Stimulated activated effector memory CD8-positive, alpha-beta T cell treated with anti-CD3 and anti-CD28 coated beads, Interleukin-12 subunit alpha, Interleukin-12 subunit beta, amount 100 ng/mL, for 72 hours (primary cell): ENCODE data around the gene HPD.

Experiments
- ATAC-seq: fragments of 150-1000 bp; cut with Tn5 transposase; 2 replicates; pipeline ENCODE4 v1.10.0; 2021
- DNase-seq, 2 donors: peaks; one replicate each; pipeline ENCODE4 v3.0.0; 2021 to 2022; ENCODE audit warnings: low spot score in 2 of 2
- H3K27ac Mint-ChIP-seq: one replicate; pipeline ENCODE4 v1.8.0; 2022; ENCODE audit warnings: mild to moderate bottlenecking, mixed read lengths
- H3K36me3 Mint-ChIP-seq: one replicate; pipeline ENCODE4 v1.8.0; 2022; ENCODE audit warnings: mild to moderate bottlenecking, mixed read lengths
- H3K4me1 Mint-ChIP-seq: one replicate; pipeline ENCODE4 v1.8.0; 2022; ENCODE audit warnings: mixed read lengths
- H3K4me3 Mint-ChIP-seq: one replicate; pipeline ENCODE4 v1.8.0; 2022; ENCODE audit warnings: mild to moderate bottlenecking, mixed read lengths
- H3K9me3 Mint-ChIP-seq: one replicate; pipeline ENCODE4 v1.8.0; 2022; ENCODE audit warnings: mixed read lengths

Gene HPD

DNA sequence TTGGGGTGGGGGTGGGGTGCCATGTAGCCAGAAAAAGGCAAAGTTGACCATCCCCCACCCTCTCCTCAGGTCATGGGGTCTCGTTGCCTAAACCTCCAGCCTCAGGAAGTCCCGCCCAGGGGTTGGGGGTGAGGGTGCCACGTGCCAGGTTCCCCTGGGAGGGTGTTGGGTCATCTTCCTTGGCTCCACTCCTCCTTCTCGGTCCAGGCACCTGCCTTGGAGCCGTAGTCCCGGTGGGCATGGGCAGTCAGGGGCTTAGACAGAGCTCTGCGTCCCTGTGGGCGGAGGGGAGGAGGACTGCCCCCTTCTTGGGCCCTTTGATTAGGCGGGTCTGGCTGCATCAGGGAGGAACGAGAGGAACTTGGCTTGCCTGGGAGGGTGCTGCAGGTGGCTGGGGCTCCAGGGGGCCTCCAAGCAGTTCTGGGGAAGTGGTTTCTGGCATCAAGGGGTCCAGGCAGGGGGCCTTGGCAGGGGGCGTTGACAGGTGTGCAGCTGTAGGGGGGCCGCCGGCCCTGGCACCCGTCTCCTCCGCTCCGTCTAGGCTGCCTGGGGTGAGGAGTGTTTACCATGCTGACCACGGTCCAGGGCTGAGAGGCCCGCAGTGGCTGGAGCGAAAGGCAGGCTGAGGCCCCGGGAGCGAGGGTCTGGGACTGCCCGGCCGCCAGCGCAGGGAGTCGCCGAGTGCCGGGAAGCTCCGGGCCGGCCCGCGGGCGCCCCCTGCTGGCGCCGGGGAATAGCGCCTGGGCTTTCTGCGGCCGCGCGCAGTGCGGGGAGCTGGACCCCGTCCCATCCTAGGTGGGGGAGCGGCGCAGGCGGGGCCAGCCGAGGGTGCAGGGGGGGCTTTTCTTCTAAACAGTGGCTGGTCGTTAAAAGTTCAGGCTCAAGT is 47.0 kb downstream of the HPD start:
- peak; percentile 83 to 89 for DNase-seq
- no peaks in the 10 kb centered on the region for H3K9me3 Mint-ChIP-seq
- H3K36me3 Mint-ChIP-seq = peaks cover 97% of the 10 kb centered on the region
- ATAC-seq = peak; percentile 89
- H3K4me3 Mint-ChIP-seq = peak overlapping the region; percentile 76
- H3K27ac Mint-ChIP-seq = peak overlapping the region; percentile 68
- H3K4me1 Mint-ChIP-seq = peaks cover 46% of the 10 kb centered on the region

DNA sequence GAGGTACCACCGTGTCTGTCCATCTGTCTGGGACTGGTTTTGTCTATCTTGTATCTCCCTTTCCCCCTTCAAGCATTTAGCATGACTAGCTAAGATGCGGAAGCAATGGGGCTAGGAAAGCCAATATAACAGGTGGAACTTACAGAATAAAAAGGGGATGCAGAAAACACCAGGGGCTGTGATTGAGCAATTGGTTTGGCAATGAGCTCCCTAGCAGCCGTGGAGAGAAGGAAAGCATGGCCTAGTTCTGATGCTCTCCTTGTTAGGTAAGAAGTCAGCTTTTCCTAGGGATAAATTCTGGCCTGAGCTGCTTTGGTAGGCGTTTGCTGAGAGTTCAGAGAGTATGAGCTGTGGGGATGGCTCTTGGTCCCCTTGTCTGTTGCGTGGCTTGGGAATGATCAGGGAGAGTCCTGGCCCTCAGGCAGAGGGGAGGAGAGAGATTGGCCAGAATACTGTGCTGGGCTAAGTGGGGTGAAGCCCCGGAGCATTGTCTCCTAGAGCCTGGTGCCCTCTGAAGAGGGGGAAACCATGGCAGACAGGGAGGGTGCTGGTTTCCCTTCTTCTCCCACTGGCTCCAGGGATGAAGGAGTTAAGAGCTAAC is 47.7 kb downstream of the HPD start:
- Mint-ChIP-seq H3K4me3 (peak overlapping the region; percentile 76), H3K4me1 (peaks cover 54% of the 10 kb centered on the region), H3K27ac (peak overlapping the region; percentile 68), H3K36me3 (peaks cover 97% of the 10 kb centered on the region), H3K9me3 (no peaks in the 10 kb centered on the region)
- DNase-seq = no peak
- no peak for ATAC-seq

DNA sequence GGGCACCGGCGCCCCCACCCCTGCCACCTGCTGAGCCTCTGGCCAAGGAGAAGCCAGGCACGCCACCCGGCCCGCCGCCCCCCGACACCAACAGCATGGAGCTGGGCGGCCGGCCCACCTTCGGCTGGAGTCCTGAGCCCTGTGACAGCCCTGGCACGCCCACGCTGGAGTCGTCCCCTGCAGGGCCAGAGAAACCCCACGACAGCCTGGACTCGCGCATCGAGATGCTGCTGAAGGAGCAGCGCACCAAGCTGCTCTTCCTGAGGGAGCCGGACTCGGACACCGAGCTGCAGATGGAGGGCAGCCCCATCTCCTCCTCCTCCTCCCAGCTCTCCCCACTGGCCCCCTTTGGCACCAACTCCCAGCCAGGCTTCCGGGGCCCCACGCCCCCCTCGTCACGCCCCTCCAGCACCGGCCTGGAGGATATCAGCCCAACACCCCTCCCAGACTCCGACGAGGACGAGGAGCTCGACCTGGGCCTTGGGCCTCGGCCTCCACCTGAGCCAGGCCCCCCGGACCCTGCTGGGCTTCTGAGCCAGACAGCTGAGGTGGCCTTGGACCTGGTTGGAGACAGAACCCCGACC is 48.3 kb downstream of the HPD start:
- H3K4me1 Mint-ChIP-seq = peaks cover 54% of the 10 kb centered on the region
- H3K36me3 Mint-ChIP-seq = peaks cover 95% of the 10 kb centered on the region
- no peak for DNase-seq
- no peaks in the 10 kb centered on the region for H3K9me3 Mint-ChIP-seq
- H3K4me3 Mint-ChIP-seq = peak overlapping the region; percentile 76
- no peak for ATAC-seq
- peak overlapping the region; percentile 68 for H3K27ac Mint-ChIP-seq

DNA sequence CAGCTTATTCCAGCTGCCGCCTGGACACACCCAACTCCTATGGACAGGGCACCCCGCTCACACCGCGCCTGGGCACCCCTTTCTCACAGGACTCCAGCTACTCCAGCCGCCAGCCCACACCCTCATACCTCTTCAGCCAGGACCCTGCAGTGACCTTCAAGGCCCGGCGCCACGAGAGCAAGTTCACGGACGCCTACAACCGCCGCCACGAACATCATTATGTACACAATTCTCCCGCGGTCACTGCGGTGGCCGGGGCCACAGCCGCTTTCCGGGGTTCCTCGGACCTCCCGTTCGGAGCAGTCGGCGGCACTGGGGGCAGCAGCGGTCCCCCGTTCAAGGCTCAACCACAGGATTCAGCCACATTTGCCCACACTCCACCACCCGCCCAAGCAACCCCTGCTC is 48.9 kb downstream of the HPD start:
- ATAC-seq = no peak
- no peak for DNase-seq
- H3K9me3 Mint-ChIP-seq = no peaks in the 10 kb centered on the region
- H3K36me3 Mint-ChIP-seq = peaks cover 89% of the 10 kb centered on the region
- H3K4me3 Mint-ChIP-seq = no peak overlapping the region
- H3K27ac Mint-ChIP-seq = no peak overlapping the region
- peaks cover 52% of the 10 kb centered on the region for H3K4me1 Mint-ChIP-seq

DNA sequence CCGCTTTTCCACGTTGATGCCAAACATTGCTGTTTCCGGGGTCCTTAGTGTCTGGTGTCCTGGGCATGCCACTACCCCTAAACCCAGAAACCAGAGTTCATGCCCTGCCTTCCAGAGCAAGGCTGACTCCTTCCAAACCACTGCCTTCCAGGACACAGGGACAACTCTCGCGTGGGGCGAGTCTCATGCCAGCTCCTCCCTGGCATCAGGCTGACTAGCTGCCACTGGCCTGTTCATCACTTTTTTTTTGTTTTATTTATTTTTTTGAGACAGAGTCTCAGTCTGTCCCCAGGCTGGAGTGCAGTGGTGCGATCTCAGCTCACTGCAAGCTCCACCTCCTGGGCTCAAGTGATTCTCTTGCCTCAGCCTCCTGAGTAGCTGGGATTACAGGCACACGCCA is 50.0 kb downstream of the HPD start:
- DNase-seq = no peak
- H3K36me3 Mint-ChIP-seq = peaks cover 82% of the 10 kb centered on the region
- peak overlapping the region; percentile 94 for H3K27ac Mint-ChIP-seq
- H3K4me3 Mint-ChIP-seq = peak overlapping the region; percentile 8
- peaks cover 49% of the 10 kb centered on the region for H3K4me1 Mint-ChIP-seq
- no peaks in the 10 kb centered on the region for H3K9me3 Mint-ChIP-seq
- no peak for ATAC-seq

DNA sequence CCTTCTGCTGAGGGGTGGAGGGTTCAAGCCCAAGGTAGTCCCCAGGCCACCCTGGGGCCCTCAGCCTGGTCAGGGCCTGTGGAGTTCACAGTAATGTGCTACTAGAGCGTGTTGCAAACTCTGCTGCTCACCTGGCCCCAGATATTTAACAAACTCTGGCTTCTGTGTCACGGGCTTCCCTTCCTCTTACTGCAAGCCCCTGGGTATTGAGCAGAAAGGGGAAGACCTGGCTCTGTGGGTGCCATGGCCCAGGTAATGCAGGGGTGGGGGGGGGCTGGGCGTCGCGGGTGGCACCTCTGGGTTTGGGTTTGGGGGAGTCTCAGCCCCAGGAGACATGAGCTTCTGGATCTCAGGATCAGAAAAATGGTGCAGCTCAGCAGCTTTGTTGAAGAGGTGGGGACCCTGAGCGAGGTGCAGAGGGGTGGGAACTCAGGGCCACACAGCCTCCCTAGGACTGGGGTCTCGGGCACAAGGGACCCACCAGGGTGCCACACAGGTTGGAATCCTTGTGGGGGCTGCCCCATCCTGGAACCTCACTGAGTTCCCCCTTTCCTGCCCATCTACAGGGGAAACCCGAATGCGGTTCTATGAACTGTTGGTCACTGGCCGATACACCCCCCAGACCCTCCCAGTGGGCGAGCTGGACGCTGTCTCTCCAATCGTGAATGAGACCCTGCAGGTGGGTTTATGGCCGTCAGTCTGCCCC is 50.9 kb downstream of the HPD start:
- peaks cover 80% of the 10 kb centered on the region for H3K36me3 Mint-ChIP-seq
- H3K9me3 Mint-ChIP-seq = no peaks in the 10 kb centered on the region
- ATAC-seq = no peak
- DNase-seq = no peak
- H3K4me3 Mint-ChIP-seq = peak overlapping the region; percentile 97
- H3K27ac Mint-ChIP-seq = peak overlapping the region; percentile 94
- peaks cover 45% of the 10 kb centered on the region for H3K4me1 Mint-ChIP-seq

DNA sequence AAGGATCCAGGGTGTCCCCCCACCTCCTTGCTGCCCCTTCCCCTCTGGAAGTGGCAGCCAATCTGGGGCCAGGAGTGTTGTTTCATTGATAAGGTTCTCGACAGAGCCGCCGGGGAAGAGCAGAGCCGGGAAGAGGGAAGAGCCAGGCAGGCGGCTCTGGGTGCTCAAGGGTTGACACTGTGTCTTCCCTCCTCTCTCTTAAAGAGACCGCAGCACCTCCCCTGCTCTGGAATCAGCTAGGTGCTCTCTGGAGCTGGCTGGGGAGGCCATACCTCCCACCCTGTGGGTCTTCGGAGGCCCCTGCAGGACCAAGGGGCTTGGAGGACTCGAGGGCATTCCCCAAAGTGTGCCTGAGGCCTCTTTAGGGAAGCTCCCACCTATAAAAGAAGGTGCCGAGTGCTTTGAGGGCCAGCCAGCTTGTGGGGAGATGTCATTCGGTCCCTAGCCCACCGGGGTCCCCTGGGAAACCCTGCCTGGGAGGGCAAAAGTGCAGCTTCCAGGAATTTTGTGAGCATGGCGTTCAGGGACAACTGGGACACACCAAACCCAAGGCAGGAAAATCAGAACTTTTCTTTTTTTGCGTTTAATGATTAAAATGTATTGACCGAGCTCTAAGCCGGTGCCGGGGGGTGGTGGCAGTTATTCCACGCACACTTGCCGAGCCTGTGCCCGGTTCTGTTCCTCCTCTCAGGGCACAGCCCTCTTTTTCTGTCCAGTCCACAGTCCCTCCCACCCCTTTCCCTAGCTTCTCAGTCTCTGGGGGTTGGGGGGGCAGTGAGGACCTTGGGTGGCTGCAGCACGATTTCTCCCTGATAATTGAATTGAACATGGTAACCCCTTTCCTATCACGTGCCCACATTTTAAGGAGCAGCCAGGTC is 51.9 kb downstream of the HPD start:
- Mint-ChIP-seq H3K4me1 (peaks cover 46% of the 10 kb centered on the region), H3K9me3 (no peaks in the 10 kb centered on the region), H3K4me3 (peak overlapping the region; percentile 97), H3K27ac (peak overlapping the region; percentile 94), H3K36me3 (peaks cover 80% of the 10 kb centered on the region)
- ATAC-seq (no peak), DNase-seq (no peak)

DNA sequence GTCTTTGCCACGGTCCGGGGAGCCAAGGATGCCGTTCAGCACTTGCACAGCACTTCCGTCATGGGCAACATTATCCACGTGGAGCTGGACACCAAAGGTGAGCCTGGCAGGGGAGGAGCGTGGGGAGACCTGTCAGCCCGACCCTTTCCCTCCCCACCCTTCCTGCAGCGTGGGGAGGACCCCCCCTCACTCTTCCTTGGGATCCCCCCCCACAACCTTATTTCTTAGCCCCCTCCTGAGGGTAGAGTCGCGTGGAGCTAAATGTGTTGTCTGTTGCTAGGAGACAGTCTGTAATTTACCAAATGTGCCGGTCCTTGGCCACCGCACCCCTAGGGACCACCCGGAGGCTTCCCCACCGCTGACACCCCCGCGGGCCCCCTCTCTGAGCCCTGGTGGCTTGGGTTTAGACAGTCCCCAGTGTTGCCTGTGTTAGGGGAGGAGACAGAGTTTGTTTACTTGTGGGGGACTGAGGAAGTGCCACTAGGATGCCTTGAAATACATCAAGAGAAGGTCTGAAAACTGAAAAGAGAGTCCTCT is 52.6 kb downstream of the HPD start:
- ATAC-seq (no peak), DNase-seq (no peak)
- peak overlapping the region; percentile 97 for H3K4me3 Mint-ChIP-seq
- H3K27ac Mint-ChIP-seq = peak overlapping the region; percentile 94
- H3K36me3 Mint-ChIP-seq = peaks cover 80% of the 10 kb centered on the region
- peaks cover 42% of the 10 kb centered on the region for H3K4me1 Mint-ChIP-seq
- H3K9me3 Mint-ChIP-seq = no peaks in the 10 kb centered on the region

DNA sequence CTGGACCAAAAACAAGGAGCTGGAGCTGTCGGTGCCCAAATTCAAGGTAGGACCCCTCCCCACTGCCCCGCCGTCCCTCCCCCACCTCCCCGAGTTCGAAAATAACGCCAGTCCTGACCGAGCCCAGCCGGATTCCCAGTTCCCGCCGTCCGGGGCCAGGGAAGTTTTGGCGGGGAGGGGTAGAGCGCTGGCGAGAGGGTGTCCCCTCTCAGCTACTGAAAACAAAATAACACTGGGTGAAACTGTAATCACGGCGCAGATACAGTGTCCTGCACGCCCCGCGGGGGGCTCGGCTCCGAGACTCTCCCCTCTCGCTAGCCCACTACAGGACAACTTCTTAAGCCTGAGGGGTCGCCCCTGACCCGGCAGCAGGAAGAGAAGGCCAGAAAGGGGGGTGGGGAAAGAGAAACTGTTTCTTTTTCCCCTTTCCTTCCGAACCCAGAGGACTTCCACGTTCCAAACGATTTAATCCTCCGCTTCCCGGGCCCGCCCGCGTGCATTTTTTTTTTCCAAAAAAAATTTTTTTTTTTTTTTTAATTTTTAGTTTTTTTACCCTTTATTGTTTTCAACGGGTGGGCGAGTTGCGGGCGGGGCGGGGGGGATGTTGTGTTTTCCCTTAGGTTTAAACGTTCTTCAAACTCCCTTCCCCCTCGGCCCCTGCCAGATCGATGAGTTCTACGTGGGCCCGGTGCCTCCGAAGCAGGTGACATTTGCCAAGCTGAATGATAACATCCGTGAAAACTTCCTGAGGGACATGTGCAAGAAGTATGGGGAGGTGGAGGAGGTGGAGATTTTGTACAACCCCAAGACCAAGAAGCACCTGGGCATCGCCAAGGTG is 53.3 kb downstream of the HPD start:
- Mint-ChIP-seq H3K27ac (peak overlapping the region; percentile 94), H3K36me3 (peaks cover 77% of the 10 kb centered on the region), H3K4me3 (peak overlapping the region; percentile 97), H3K4me1 (peaks cover 36% of the 10 kb centered on the region), H3K9me3 (no peaks in the 10 kb centered on the region)
- DNase-seq (no peak), ATAC-seq (no peak)

DNA sequence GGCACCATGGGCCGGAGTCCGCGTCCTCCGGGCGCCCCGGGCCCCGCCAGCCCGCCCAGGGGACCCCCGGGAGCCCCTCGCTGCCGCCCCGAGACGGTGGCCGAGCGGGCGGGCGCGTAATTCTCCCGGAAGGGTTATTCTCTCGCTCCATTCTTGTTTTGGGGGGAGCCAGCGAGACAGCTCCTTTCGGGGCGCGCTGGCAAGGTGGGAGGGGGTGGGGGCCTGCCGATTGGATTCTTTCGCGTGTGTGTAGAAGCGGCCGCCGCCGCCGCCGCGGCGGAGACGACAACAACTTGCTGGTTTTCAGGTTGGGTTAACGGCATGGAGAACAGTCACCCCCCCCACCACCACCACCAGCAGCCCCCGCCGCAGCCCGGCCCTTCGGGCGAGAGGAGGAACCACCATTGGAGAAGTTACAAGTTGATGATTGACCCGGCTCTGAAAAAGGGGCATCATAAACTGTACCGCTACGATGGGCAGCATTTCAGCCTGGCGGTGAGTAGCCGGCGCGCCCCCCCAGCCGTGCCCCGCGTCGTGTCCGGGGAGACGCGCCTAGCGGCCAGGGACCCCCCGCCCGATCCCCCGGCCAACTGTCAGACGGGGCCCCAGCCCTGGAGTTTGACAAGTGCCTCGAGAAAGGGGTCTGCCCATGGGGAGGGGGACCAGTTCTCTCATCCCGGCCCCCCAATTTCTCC is 54.1 kb downstream of the HPD start:
- ATAC-seq = no peak

DNA sequence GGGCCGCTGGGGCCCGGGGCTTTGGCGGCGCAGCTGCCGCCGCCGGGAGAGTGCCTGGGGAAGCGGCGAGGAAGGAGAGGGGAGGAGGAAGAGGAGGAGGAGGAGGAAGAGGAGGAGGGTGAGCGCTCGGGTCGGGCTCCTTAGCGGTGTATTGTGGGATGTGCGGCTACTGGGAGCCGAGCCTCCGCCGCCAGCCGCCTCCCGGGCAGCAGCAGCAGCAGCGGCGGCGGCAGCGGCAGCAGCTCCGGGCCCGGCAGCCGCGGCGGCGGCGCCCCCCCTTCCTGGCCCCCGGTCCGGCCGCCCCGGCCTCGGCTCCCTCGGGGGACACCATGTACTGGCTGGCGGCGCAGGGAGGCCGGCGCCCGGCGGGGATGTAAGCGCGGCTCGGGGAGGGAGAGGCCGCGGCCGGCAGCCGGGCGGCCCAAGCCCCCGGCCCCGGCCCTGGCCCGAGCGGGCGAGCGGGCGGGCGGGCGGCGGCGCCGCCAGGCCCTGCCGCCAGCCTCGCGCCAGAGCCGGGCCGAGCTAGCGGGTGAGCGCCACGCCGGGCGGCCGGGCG is 54.7 kb downstream of the HPD start, which contains the start of gene SETD1B:
TSS of gene SETD1B (plus strand) at position 149 of the 556 bp plus-strand sequence. CDS start 729 bp downstream, outside the sequence.
- ATAC-seq (peak; percentile 1), DNase-seq (peak; percentile 29 to 75)
- Mint-ChIP-seq H3K4me3 (peak within 1 kb of the TSS; percentile 97), H3K27ac (peak within 1 kb of the TSS; percentile 100), H3K4me1 (peaks cover 40% of the 10 kb centered on the region), H3K36me3 (peaks cover 74% of the 10 kb centered on the region), H3K9me3 (no peaks in the 10 kb centered on the region)

More for the DNA sequence above, 54.1 kb downstream of the HPD start:
- DNase-seq = no peak
- no peaks in the 10 kb centered on the region for H3K9me3 Mint-ChIP-seq
- H3K36me3 Mint-ChIP-seq = peaks cover 74% of the 10 kb centered on the region
- peaks cover 36% of the 10 kb centered on the region for H3K4me1 Mint-ChIP-seq
- H3K4me3 Mint-ChIP-seq = peak overlapping the region; percentile 97
- H3K27ac Mint-ChIP-seq = peak overlapping the region; percentile 94

DNA sequence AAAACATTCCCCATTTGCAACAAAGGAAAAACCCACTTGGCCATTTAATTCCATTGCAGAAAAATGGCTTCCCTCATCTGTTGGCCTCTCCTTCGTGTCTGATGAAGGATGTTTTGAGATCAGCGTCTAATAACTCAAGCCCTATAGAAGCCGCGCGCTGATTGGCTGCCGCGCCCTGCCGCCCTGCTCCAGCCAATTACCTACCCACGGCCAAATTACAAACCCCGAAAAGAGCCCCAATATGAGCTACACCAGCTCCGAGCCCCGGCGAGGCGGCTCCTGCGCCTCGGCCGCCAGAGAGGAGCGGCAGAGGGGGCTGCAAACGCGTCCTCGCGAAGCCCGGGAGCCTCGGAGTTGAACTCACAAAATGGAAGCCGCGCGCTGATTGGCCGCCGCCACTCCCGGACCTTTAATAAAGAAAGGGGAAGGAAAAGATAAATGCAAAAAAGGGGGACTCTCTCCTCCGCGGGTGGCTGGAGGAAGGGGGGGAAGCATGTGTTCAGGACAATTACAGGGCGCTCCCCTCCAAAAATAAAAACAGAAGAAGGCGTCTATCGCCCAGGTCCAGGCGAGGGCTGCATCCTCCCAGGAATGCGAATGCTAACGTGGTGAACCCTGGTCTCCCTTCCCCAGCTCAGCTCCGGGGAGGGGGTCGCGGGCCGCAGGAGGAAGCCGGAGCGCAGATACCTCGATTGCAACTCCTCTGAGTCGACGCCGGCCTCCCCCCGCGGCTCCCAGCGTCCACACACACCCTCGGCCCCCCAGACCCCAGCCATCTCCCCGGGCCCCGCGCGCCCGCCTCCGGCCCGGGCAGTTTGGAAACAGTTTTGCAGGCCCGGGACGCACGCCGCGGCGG is 55.6 kb downstream of the HPD start:
- peaks cover 74% of the 10 kb centered on the region for H3K36me3 Mint-ChIP-seq
- H3K27ac Mint-ChIP-seq = peak overlapping the region; percentile 100
- H3K9me3 Mint-ChIP-seq = no peaks in the 10 kb centered on the region
- peaks cover 49% of the 10 kb centered on the region for H3K4me1 Mint-ChIP-seq
- H3K4me3 Mint-ChIP-seq = peak overlapping the region; percentile 97
- ATAC-seq (peak; percentile 68), DNase-seq (peak; percentile 80 to 93)
